ENCODE results near the gene RALBP1.

RALBP1 gene

GRCh38 chr18:9507565-9508088, 32.3 kb downstream of the RALBP1 start:
- no peak for DNase-seq (ENCODE audit: low read depth)

- DNase-seq (ENCODE audit: low read depth) = no peak
Measured at GRCh38 chr18:9508446-9509025, 33.2 kb downstream of the RALBP1 start.

- DNase-seq (ENCODE audit: low read depth) = no peak
Measured at GRCh38 chr18:9513971-9514512, 38.7 kb downstream of the RALBP1 start.

GRCh38 chr18:9516437-9517064, 41.2 kb downstream of the RALBP1 start:
- DNase-seq (ENCODE audit: low read depth) = no peak

GRCh38 chr18:9517869-9518268, 42.6 kb downstream of the RALBP1 start:
- no peak for DNase-seq (ENCODE audit: low read depth)

GRCh38 chr18:9519399-9519798, 44.1 kb downstream of the RALBP1 start:
- no peak for DNase-seq (ENCODE audit: low read depth)

- DNase-seq (ENCODE audit: low read depth) = no peak
Measured at GRCh38 chr18:9520666-9521065, 45.4 kb downstream of the RALBP1 start.

- no peak for DNase-seq (ENCODE audit: low read depth)
Measured at GRCh38 chr18:9521770-9522169, 46.5 kb downstream of the RALBP1 start.

GRCh38 chr18:9522952-9523351, 47.6 kb downstream of the RALBP1 start:
- DNase-seq (ENCODE audit: low read depth) = no peak

- no peak for DNase-seq (ENCODE audit: low read depth)
Measured at GRCh38 chr18:9526458-9526857, 51.1 kb downstream of the RALBP1 start.

- no peak for DNase-seq (ENCODE audit: low read depth)
Measured at GRCh38 chr18:9530226-9531009, 55.1 kb downstream of the RALBP1 start.

GRCh38 chr18:9531791-9532410, 56.6 kb downstream of the RALBP1 start:
- no peak for DNase-seq (ENCODE audit: low read depth)

- no peak for DNase-seq (ENCODE audit: low read depth)
Measured at GRCh38 chr18:9534844-9535243, 59.5 kb downstream of the RALBP1 start.

GRCh38 chr18:9535430-9535991, 60.2 kb downstream of the RALBP1 start:
- peak; percentile 79 for DNase-seq (ENCODE audit: low read depth)

- DNase-seq (ENCODE audit: low read depth) = peak; percentile 68
Measured at GRCh38 chr18:9536354-9537152, 61.2 kb downstream of the RALBP1 start.

- no peak for DNase-seq (ENCODE audit: low read depth)
Measured at GRCh38 chr18:9537677-9538076, 62.4 kb downstream of the RALBP1 start.

GRCh38 chr18:9539283-9539682, 64.0 kb downstream of the RALBP1 start:
- DNase-seq (ENCODE audit: low read depth) = peak; percentile 67

GRCh38 chr18:9539938-9540337, 64.6 kb downstream of the RALBP1 start:
- no peak for DNase-seq (ENCODE audit: low read depth)

GRCh38 chr18:9542924-9543323, 67.6 kb downstream of the RALBP1 start:
- DNase-seq (ENCODE audit: low read depth) = no peak

GRCh38 chr18:9545029-9545428, 69.7 kb downstream of the RALBP1 start:
- DNase-seq (ENCODE audit: low read depth) = no peak

- DNase-seq (ENCODE audit: low read depth) = no peak
Measured at GRCh38 chr18:9546468-9546867, 71.2 kb downstream of the RALBP1 start.

Data from HS-5 (cell line).